ENCODE data around the gene GPATCH2.
A peak's percentile ranks its signal among the peaks of the same experiment; 100 is the strongest.

GPATCH2 gene

DNA sequence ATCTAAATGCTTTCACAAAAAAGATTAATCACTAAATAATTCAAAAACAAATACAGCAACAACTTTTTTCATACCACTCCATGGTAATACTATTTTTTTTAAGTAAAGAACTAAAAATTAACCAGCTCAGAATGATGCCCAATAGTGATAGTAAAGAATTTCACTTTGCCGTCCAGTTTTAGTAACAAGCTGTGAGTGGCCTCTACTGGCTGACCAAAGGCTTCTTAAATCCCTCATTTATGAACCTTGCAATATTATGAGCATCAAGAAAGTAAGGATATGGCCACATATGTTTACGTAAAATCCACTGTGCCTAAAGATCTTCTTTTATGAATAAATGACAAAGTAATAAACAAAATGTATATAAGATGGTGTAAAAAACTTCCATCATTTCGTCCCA lies 108.6 kb downstream of the GPATCH2 start:
- TF ChIP-seq, protein P1, sequence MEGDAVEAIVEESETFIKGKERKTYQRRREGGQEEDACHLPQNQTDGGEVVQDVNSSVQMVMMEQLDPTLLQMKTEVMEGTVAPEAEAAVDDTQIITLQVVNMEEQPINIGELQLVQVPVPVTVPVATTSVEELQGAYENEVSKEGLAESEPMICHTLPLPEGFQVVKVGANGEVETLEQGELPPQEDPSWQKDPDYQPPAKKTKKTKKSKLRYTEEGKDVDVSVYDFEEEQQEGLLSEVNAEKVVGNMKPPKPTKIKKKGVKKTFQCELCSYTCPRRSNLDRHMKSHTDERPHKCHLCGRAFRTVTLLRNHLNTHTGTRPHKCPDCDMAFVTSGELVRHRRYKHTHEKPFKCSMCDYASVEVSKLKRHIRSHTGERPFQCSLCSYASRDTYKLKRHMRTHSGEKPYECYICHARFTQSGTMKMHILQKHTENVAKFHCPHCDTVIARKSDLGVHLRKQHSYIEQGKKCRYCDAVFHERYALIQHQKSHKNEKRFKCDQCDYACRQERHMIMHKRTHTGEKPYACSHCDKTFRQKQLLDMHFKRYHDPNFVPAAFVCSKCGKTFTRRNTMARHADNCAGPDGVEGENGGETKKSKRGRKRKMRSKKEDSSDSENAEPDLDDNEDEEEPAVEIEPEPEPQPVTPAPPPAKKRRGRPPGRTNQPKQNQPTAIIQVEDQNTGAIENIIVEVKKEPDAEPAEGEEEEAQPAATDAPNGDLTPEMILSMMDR (IDR thresholded peaks at IDR 0.05; ENCODE audit: extremely low read depth, insufficient read depth, missing control alignments) = no peak
- in situ Hi-C loops (cut with MboI; ENCODE audit: low pct_unique_long_range_greater_than_20kb, low sequenced_read_pairs, unreplicated experiment) = no loop called here
- DNase-seq (ENCODE audit: low spot score) = no peak

DNA sequence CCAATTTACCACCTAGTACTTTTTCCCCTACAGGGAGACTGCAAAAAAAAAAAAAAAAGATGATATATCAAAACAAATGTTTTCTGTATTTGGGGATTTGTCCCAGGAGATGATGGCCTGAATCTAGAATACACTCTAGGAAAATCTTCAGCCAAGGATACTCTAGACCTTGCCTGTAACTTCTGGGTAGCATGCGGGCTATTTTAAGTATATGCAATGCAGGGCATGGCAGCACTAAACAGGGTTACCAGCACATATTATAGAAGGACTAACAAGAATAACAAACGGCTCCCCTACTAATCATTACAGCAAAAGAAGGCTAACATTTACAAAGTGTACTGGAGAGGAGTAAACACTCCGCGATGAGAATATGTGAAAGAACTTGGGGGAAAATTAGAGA lies 109.6 kb downstream of the GPATCH2 start:
- DNase-seq (ENCODE audit: low spot score) = no peak
- TF ChIP-seq, protein P1 (IDR thresholded peaks at IDR 0.05; ENCODE audit: extremely low read depth, insufficient read depth, missing control alignments) = no peak
- in situ Hi-C loops (cut with MboI; ENCODE audit: low pct_unique_long_range_greater_than_20kb, low sequenced_read_pairs, unreplicated experiment) = no loop called here

DNA sequence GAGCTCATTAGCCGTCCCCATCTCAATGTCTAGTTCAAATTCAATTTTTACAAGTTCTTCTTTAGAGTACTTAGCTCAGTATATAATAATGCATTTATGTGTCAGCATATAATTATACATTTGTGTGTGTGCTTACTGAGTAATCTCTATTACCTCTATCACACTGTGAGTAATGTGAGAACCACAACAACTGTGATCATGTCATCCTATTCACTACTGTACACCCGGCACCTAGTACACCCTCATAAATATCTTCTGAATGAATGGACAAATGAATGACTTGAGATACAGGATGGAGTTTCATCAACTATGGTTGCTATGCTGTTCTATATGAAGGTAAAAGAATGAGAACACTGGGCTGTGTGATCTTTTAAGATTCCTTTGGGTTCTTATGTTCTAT lies 124.0 kb downstream of the GPATCH2 start:
- no peak for DNase-seq (ENCODE audit: low spot score)
- in situ Hi-C loops (cut with MboI; ENCODE audit: low pct_unique_long_range_greater_than_20kb, low sequenced_read_pairs, unreplicated experiment) = no loop called here
- TF ChIP-seq, protein P1 (IDR thresholded peaks at IDR 0.05; ENCODE audit: extremely low read depth, insufficient read depth, missing control alignments) = no peak

DNA sequence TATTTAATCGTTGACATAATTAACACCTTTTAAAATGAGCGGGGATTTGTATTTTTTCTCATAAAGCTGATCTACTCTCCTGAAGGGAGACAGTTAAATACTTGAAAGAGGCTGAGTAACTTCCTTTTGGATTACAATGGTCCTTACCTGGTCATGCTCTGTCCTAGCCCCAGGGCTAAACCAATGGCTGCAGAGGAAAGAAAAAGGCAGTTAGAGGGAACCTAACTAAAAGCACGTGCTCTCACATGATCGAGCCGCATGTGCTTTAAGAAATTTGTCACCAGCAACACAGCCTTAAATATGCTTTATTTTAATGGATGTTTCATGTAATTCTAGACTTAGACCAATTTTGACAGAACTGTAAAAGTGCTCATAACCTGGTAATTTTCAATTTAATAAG lies 132.7 kb downstream of the GPATCH2 start:
- TF ChIP-seq, protein P1 (IDR thresholded peaks at IDR 0.05; ENCODE audit: extremely low read depth, insufficient read depth, missing control alignments) = no peak
- in situ Hi-C loops (cut with MboI; ENCODE audit: low pct_unique_long_range_greater_than_20kb, low sequenced_read_pairs, unreplicated experiment) = no loop called here

DNA sequence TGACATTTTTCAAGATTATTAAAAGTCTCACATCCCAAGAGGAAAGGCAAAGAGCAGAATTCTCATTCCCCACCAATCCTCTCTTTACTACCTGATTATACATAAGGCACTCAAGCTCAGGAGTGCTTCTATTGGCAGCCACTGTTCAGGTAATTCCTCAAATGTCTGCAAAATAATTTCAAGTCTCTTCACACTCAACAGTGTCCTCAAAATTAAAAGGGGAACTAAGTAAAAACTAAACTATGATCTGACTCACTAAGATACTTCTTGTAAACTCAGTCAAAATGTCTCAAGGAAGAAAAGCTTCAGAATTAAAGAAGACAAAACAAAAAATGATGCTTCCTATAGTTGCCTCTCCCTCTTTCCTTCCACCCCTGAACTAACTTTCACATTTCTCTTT lies 135.6 kb downstream of the GPATCH2 start:
- peak; percentile 21 for DNase-seq (ENCODE audit: low spot score)
- TF ChIP-seq, protein P1 (IDR thresholded peaks at IDR 0.05; ENCODE audit: extremely low read depth, insufficient read depth, missing control alignments) = no peak
- in situ Hi-C loops (cut with MboI; ENCODE audit: low pct_unique_long_range_greater_than_20kb, low sequenced_read_pairs, unreplicated experiment) = no loop called here

More for the DNA sequence above, 132.7 kb downstream of the GPATCH2 start:
- no peak for DNase-seq (ENCODE audit: low spot score)

DNA sequence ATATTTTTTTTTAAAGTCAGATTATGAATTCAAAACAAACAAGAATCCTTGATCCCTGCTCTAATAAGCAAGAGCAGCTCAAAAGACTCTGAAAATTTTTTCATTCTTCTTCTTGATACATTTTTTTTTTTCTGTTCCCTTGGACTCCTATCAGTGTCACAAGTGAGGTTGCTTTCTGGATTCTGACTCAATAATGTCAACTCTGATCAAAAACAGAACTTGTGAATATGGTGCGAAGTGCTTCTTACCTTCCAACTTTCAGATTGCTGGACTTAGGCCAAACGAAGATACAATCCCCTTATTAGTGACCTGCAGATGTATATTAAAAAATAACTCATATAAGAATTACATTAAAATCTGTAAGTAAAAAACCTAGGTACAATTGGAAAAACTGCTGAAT lies 136.1 kb downstream of the GPATCH2 start:
- TF ChIP-seq, protein P1 (IDR thresholded peaks at IDR 0.05; ENCODE audit: extremely low read depth, insufficient read depth, missing control alignments) = no peak
- in situ Hi-C loops (cut with MboI; ENCODE audit: low pct_unique_long_range_greater_than_20kb, low sequenced_read_pairs, unreplicated experiment) = no loop called here
- DNase-seq (ENCODE audit: low spot score) = peak; percentile 7

DNA sequence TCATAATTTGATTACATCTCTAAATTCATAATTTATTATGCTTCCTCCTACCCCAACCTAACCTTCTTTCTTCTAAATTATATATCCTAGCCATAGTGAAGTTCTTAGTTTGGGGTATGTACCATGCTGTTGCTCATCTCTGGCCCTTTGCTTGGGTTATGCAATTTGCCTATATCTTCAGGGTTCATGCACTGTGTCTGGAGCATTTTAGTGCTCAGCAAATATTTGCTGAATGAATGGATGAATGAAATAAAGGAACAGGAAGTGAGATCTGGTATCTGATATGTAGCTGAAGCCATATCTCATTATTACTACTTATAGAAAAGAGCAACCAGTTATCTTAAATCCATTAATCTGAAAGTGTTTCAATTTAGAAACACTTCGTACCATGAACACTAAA lies 137.6 kb downstream of the GPATCH2 start:
- in situ Hi-C loops (cut with MboI; ENCODE audit: low pct_unique_long_range_greater_than_20kb, low sequenced_read_pairs, unreplicated experiment) = no loop called here
- DNase-seq (ENCODE audit: low spot score) = no peak
- TF ChIP-seq, protein P1 (IDR thresholded peaks at IDR 0.05; ENCODE audit: extremely low read depth, insufficient read depth, missing control alignments) = no peak

Measured in GM13977 (cell line).